Measurements from ENCODE around the gene NRIP1. TPM values are rescaled to one million over a fixed set of nuclear protein-coding genes. Genes with fewer than 3 reads are reported as not detected.

Gene NRIP1
- total RNA-seq, 2 donors from 2014 or later, result 29.9 to 35.9 TPM

DNA sequence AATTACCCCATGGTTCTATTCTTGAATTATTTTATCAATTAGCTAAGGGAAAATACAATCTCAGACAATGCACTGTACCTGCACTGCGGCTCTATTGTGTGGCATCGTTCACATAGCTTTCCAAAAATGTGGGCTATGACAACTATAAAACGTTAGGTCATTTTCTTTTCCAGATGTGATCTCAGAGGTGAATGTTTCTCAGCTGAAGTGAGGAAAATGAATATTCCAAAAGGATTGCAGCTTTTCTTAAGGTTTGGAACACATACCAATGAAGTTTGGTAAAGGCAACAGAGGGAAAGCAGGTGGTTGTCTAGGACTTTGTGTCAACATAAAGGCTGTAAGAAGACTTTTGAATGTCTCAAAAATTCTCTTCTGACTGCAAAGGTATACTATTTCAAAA lies 105.5 kb downstream of the NRIP1 start:
- DNase-seq, result no peak
- Mint-ChIP-seq H3K9me3 (no peaks in the 10 kb centered on the region), H3K27me3 (ENCODE audit: insufficient read depth) (no peaks in the 10 kb centered on the region), H3K4me3 (no peak overlapping the region), H3K36me3 (ENCODE audit: low read depth) (no peaks in the 10 kb centered on the region), H3K27ac (no peak overlapping the region), H3K4me1 (peaks cover 12% of the 10 kb centered on the region)
- TF ChIP-seq, protein P1, sequence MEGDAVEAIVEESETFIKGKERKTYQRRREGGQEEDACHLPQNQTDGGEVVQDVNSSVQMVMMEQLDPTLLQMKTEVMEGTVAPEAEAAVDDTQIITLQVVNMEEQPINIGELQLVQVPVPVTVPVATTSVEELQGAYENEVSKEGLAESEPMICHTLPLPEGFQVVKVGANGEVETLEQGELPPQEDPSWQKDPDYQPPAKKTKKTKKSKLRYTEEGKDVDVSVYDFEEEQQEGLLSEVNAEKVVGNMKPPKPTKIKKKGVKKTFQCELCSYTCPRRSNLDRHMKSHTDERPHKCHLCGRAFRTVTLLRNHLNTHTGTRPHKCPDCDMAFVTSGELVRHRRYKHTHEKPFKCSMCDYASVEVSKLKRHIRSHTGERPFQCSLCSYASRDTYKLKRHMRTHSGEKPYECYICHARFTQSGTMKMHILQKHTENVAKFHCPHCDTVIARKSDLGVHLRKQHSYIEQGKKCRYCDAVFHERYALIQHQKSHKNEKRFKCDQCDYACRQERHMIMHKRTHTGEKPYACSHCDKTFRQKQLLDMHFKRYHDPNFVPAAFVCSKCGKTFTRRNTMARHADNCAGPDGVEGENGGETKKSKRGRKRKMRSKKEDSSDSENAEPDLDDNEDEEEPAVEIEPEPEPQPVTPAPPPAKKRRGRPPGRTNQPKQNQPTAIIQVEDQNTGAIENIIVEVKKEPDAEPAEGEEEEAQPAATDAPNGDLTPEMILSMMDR (conservative IDR thresholded peaks at IDR 0.05), result no peak
- H3K27me3 ChIP-seq (ENCODE audit: control insufficient read depth, insufficient read depth, low read length, poor library complexity, severe bottlenecking), result no peaks in the 10 kb centered on the region
- peaks cover 11% of the 10 kb centered on the region for H3K36me3 ChIP-seq (ENCODE audit: control insufficient read depth, insufficient read depth, low read length)
- WGBS, 2 experiments (ENCODE audit: insufficient coverage in 1 of 2, insufficient read length in 1 of 2), result 67 to 74% methylated on average over 3 of the region's 3 CpGs
- H3K27ac ChIP-seq (ENCODE audit: low read depth, low read length), result no peak overlapping the region
- no peak overlapping the region for H3K9ac ChIP-seq (ENCODE audit: extremely low read depth, low read length, poor library complexity, severe bottlenecking)
- H3K4me1 ChIP-seq (ENCODE audit: control insufficient read depth, insufficient read depth, low read length), result no peaks in the 10 kb centered on the region
- H3K4me3 ChIP-seq (ENCODE audit: low read length), result no peak overlapping the region
- H3K9me3 ChIP-seq (ENCODE audit: control insufficient read depth, low read length), result no peaks in the 10 kb centered on the region

DNA sequence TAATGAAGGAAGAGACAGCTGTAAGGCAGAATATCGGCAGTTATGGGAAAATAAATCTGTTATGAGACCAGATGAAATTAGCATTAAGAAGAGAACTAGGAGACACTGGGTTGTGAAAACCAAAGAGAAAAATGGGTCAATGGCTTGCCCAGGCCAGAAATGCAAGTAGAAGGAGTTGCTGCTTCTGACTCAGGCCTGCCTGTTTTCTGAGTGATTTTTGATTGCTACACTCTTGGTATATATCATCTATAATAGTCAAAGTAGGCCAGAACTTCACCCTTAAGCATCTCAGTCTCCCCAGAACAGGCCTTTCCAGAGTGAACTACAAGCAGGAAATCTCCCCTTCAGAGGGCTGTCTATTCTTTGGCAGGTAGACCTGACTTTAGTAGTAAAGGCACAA lies 107.0 kb downstream of the NRIP1 start:
- no peak overlapping the region for H3K9ac ChIP-seq (ENCODE audit: extremely low read depth, low read length, poor library complexity, severe bottlenecking)
- no peaks in the 10 kb centered on the region for H3K27me3 ChIP-seq (ENCODE audit: control insufficient read depth, insufficient read depth, low read length, poor library complexity, severe bottlenecking)
- TF ChIP-seq, protein P1 (conservative IDR thresholded peaks at IDR 0.05), result no peak
- Mint-ChIP-seq H3K4me3 (no peak overlapping the region), H3K9me3 (no peaks in the 10 kb centered on the region), H3K36me3 (ENCODE audit: low read depth) (no peaks in the 10 kb centered on the region), H3K4me1 (peaks cover 12% of the 10 kb centered on the region), H3K27me3 (ENCODE audit: insufficient read depth) (no peaks in the 10 kb centered on the region), H3K27ac (no peak overlapping the region)
- no peaks in the 10 kb centered on the region for H3K4me1 ChIP-seq (ENCODE audit: control insufficient read depth, insufficient read depth, low read length)
- no peak overlapping the region for H3K27ac ChIP-seq (ENCODE audit: low read depth, low read length)
- 95 to 100% methylated on average over 1 of the region's 1 CpG for WGBS, 2 experiments (ENCODE audit: insufficient coverage in 1 of 2, insufficient read length in 1 of 2)
- H3K36me3 ChIP-seq (ENCODE audit: control insufficient read depth, insufficient read depth, low read length), result peaks cover 2% of the 10 kb centered on the region
- no peaks in the 10 kb centered on the region for H3K9me3 ChIP-seq (ENCODE audit: control insufficient read depth, low read length)
- H3K4me3 ChIP-seq (ENCODE audit: low read length), result no peak overlapping the region
- DNase-seq, result no peak

DNA sequence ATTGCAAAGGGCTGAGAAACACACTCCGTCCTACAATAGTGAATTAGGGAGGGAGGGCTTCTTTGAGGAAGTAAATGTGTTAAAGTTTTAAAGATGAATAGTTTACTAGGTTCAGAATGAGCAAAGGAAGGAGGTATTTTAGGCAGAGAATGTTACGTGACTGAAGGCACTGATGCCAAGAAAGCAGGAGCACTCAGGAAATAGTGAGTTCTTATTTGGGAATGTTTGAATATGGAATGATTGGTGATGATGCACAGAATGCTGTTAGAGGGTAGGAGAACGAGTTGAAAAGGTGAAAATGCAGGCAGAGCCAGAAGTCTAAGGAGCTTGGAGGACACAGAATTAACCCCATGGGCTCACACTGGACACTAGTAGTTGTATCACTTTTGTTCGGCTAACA lies 108.0 kb downstream of the NRIP1 start:
- TF ChIP-seq, protein P1 (conservative IDR thresholded peaks at IDR 0.05), result no peak
- Mint-ChIP-seq H3K27me3 (ENCODE audit: insufficient read depth) (no peaks in the 10 kb centered on the region), H3K9me3 (no peaks in the 10 kb centered on the region), H3K36me3 (ENCODE audit: low read depth) (no peaks in the 10 kb centered on the region), H3K4me1 (peaks cover 12% of the 10 kb centered on the region), H3K4me3 (no peak overlapping the region), H3K27ac (no peak overlapping the region)
- peaks cover 2% of the 10 kb centered on the region for H3K36me3 ChIP-seq (ENCODE audit: control insufficient read depth, insufficient read depth, low read length)
- no peaks in the 10 kb centered on the region for H3K9me3 ChIP-seq (ENCODE audit: control insufficient read depth, low read length)
- no peak for DNase-seq
- no peak overlapping the region for H3K4me3 ChIP-seq (ENCODE audit: low read length)
- WGBS, 2 experiments (ENCODE audit: insufficient coverage in 1 of 2, insufficient read length in 1 of 2), result 91 to 93% methylated on average over 3 to 4 of the region's 4 CpGs
- no peak overlapping the region for H3K9ac ChIP-seq (ENCODE audit: extremely low read depth, low read length, poor library complexity, severe bottlenecking)
- no peaks in the 10 kb centered on the region for H3K4me1 ChIP-seq (ENCODE audit: control insufficient read depth, insufficient read depth, low read length)
- H3K27ac ChIP-seq (ENCODE audit: low read depth, low read length), result no peak overlapping the region
- no peaks in the 10 kb centered on the region for H3K27me3 ChIP-seq (ENCODE audit: control insufficient read depth, insufficient read depth, low read length, poor library complexity, severe bottlenecking)
